Adrenal gland (tissue), 12 donors: ENCODE measurements around the gene NFIB. TPM values are rescaled to one million over a fixed set of nuclear protein-coding genes. Genes with fewer than 3 reads are reported as not detected.

Experiments
- DNase-seq, 7 donors: peaks; one replicate each; pipeline ENCODE4 v3.0.0-alpha.2; 2019 to 2020
- H3K27ac ChIP-seq, 5 donors: fragments of 200-600 bp; sonication (generic) in 4 of 5; 1 replicate in 3 of 5; 2 replicates in 2 of 5; pipeline versions ENCODE4 v1.5.1 to v1.8.0; 2016 to 2020; ENCODE audit warnings: mild to moderate bottlenecking in 1 of 5
- H3K27me3 ChIP-seq: fragments of 200-600 bp; 2 replicates; pipeline ENCODE4 v1.8.0; 2021
- H3K36me3 ChIP-seq, 2 donors: fragments of 200-600 bp; replicated peaks in 1 of 2; 1 replicate in 1 of 2; 2 replicates in 1 of 2; pipeline versions ENCODE4 v1.5.1 to v1.8.0; 2018 to 2022
- H3K4me1 ChIP-seq, 2 donors: fragments of 200-600 bp; replicated peaks in 1 of 2; 1 replicate in 1 of 2; 2 replicates in 1 of 2; pipeline versions ENCODE4 v1.5.1 to v1.8.0; 2018 to 2021
- H3K4me3 ChIP-seq, 4 donors: fragments of 200-600 bp; sonication (generic) in 3 of 4; one replicate each; pipeline ENCODE4 v1.5.1; 2016 to 2018
- H3K9me3 ChIP-seq, 3 donors: fragments of 200-600 bp; sonication (generic) in 1 of 3; replicated peaks in 1 of 3; 1 replicate in 2 of 3; 2 replicates in 1 of 3; pipeline versions ENCODE4 v1.5.1 to v1.8.0; 2016 to 2021
- POLR2A ChIP-seq, 2 donors: fragments of 450-650 bp; IDR thresholded peaks; one replicate each; pipeline ENCODE4 v1.6.1; 2017; ENCODE audit warnings: antibody characterized with exemption in 2 of 2, mild to moderate bottlenecking in 2 of 2, moderate library complexity in 1 of 2
- WGBS, 4 donors: extraction: QIAGEN DNeasy Blood & Tissue Kit in 2 of 4; methylation state at CpG; one replicate each; pipeline versions ENCODE4 v1.1.5 to v1.1.7; 2013 to 2017; 5-methylcytosine and 5-hydroxymethylcytosine counted together
- intact Hi-C, 2 donors: fragments of 100-400 bp; cut with DNase I; formaldehyde crosslinking; loops; one replicate each; pipeline versions ENCODE4 v1.14.1 to v1.15.0; 2022 to 2023
- polyA plus RNA-seq, 3 donors: library from polyadenylated mRNA; stranded (reverse); fragments of 200-250 nt in 2 of 3; fragments of 350-450 nt in 1 of 3; fragmentation: Illumina TruSeq in 1 of 3; extraction: RNeasy Lipid Tissue Mini Kit (QIAGEN cat#74804) in 1 of 3; gene quantifications; one replicate each; pipeline ENCODE4 v1.2.3, GENCODE V29; 2013 to 2014
- total RNA-seq, 9 donors: library from RNA; depleted of rRNA in 4 of 9; stranded (reverse); fragments of >200 nt in 4 of 9; fragments of 120-200 nt in 1 of 9; fragmentation: NEBNext Ultra II Directional in 1 of 9; extraction: Animal tissue kit (Norgen Biotek cat#: 25700) in 1 of 9; gene quantifications; one replicate each; pipeline versions ENCODE4 v1.1.0 to v1.2.4, GENCODE V29; 2013 to 2023
- TF ChIP-seq, protein P1 (sequence below), 6 experiments: fragments of 450-650 bp in 4 of 6; fragments of 200-600 bp in 2 of 6; sonication (generic) in 1 of 6; IDR thresholded peaks; 1 replicate in 5 of 6; 2 replicates in 1 of 6; pipeline versions ENCODE4 v1.5.1 to v1.8.0; 2016 to 2021; ENCODE audit warnings: antibody characterized with exemption in 6 of 6, mild to moderate bottlenecking in 2 of 6, moderate library complexity in 1 of 6
- donor health status: healthy with polysubstance abuse.
- donor health status: Bipolar disorder and iron deficiency.
- donor health status: DM: yes; HTN: yes; CAD: no.
- donor health status: DM: no; HTN: no; CAD: no.
- donor health status: DM: no; HTN: no; CAD: no.
- donor health status: DM: yes; HTN: yes; CAD: no.

NFIB gene
- total and polyA plus RNA-seq, 12 donors = 10.9 to 84.1 (median 43.0) TPM

DNA sequence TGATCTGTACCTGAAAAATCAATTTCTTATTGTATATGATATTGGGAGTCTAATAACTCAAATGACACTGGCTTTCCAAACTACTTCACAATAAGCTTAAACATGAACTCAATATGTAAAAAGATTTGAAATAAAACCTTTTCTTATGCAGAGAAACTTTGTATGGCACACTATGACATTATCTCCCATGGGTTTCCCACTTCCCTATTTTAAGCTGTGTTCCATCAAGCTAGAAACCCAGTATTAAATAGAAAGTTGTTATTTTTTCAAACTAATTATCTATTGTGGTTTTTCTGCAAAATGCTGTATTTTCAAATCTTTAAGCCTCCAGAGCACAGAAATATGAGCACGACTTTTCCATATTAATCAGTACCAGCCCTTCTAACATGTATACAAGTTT is 174.7 kb downstream of the NFIB start:
- Histone ChIP-seq H3K27ac (no peak overlapping the region), H3K27me3 (no peaks in the 10 kb centered on the region), H3K4me3 (no peak overlapping the region), H3K4me1 (no peaks in the 10 kb centered on the region), H3K36me3 (no peaks in the 10 kb centered on the region), H3K9me3 (no peaks in the 10 kb centered on the region)
- no peak for DNase-seq
- TF ChIP-seq, protein P1, sequence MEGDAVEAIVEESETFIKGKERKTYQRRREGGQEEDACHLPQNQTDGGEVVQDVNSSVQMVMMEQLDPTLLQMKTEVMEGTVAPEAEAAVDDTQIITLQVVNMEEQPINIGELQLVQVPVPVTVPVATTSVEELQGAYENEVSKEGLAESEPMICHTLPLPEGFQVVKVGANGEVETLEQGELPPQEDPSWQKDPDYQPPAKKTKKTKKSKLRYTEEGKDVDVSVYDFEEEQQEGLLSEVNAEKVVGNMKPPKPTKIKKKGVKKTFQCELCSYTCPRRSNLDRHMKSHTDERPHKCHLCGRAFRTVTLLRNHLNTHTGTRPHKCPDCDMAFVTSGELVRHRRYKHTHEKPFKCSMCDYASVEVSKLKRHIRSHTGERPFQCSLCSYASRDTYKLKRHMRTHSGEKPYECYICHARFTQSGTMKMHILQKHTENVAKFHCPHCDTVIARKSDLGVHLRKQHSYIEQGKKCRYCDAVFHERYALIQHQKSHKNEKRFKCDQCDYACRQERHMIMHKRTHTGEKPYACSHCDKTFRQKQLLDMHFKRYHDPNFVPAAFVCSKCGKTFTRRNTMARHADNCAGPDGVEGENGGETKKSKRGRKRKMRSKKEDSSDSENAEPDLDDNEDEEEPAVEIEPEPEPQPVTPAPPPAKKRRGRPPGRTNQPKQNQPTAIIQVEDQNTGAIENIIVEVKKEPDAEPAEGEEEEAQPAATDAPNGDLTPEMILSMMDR (IDR thresholded peaks at IDR 0.05) = no peak
- no peak for TF ChIP-seq POLR2A (IDR thresholded peaks at IDR 0.05)
- WGBS, 4 donors = 93 to 100% (median 96%) methylated on average over 1 of the region's 1 CpG
- intact Hi-C loops = no loop called here

DNA sequence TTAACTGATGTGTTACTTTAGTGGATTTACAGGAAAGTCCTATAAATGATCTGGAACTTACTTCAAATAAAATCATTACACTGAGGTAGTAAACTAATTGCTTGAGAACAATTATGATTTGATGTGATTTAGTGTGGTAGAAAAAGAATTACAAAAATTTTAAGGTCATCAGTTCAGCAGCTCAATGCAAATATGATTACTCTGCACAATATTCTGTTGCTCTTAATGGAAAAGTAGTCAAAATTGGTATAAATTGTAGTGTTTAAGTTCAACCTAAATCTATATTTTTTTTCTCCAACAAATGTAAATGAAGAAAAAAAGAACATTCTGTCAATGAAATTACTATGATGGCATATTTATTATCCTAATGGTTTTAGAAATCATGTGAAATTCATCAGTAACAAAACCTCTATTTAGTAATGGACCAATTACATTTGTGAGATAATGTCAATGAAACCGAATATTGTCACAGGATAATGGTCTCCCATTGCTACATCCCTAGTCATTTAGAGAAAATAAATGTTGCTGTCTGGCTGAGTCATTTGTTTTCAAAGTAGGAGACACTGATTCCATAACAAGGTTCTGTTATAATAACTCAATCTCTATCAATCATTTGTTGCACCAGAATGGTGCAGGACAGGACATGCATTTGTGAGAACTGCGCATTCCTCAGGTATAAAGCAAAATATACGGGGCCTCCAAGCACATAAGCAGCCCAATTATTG is 177.1 kb downstream of the NFIB start:
- intact Hi-C loops = no loop called here
- H3K4me1 ChIP-seq = peaks cover 0 to 4% of the 10 kb centered on the region in 2 donors
- H3K36me3 ChIP-seq = no peaks in the 10 kb centered on the region
- no peak overlapping the region for H3K27ac ChIP-seq
- no peaks in the 10 kb centered on the region for H3K27me3 ChIP-seq
- TF ChIP-seq POLR2A (IDR thresholded peaks at IDR 0.05) = no peak
- TF ChIP-seq, protein P1 (IDR thresholded peaks at IDR 0.05) = no peak
- no peaks in the 10 kb centered on the region for H3K9me3 ChIP-seq
- no peak for DNase-seq
- H3K4me3 ChIP-seq = no peak overlapping the region
- 70 to 90% (median 83%) methylated on average over 3 of the region's 3 CpGs for WGBS, 4 donors

DNA sequence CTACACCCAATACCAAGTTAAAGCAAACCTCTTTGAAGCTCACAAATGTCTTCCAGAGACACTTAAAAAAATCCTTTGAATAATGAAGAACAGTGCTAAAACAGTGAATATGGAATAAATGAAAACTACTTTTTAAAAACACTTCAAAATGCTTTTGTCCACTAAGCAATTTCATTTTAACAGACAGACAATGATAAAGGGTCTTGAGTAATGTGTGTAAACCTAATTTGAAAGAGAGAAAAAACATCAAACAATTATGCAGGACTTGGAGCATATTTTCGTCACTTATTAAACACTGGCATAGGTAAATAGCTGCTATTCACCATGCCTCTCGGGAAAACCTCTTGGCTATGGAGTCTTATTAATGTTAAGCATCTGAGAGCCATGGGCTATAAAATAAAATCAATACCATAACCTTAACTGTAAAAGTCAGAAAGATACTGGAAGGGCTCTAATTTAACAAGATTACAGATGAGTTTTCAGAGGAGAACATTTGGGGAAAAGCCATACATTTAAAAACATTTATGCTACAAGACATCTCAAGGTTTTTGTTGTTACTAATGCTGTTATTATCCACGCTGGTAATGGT is 177.8 kb downstream of the NFIB start:
- 82 to 90% (median 89%) methylated on average over 3 of the region's 3 CpGs for WGBS, 4 donors
- no peak for TF ChIP-seq POLR2A (IDR thresholded peaks at IDR 0.05)
- TF ChIP-seq, protein P1 (IDR thresholded peaks at IDR 0.05) = no peak
- Histone ChIP-seq H3K4me1 (peaks cover 0 to 4% of the 10 kb centered on the region in 2 donors), H3K27me3 (no peaks in the 10 kb centered on the region), H3K9me3 (no peaks in the 10 kb centered on the region), H3K36me3 (no peaks in the 10 kb centered on the region), H3K27ac (no peak overlapping the region), H3K4me3 (no peak overlapping the region)
- no peak for DNase-seq
- intact Hi-C loops = no loop called here

DNA sequence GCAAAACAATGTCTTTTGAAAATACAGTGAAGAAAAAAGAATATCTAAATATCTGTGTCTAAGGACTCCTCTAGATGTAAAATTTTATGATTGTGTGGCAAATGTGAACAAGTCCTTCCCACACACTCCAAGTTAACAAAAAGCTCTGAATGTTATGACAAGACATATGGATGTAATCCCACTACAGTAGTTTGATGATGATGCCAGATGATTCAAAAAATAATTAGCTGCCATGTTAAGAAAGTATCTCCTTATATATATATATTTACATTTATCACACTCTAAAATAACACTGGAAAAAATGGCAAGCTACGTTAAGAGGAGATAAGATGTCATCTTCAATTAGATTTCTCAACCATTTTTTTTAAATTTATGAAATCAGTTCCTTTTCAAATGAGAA is 178.5 kb downstream of the NFIB start:
- no peak overlapping the region for H3K4me3 ChIP-seq
- H3K36me3 ChIP-seq = no peaks in the 10 kb centered on the region
- peaks cover 0 to 4% of the 10 kb centered on the region in 2 donors for H3K4me1 ChIP-seq
- DNase-seq = no peak
- H3K27ac ChIP-seq = no peak overlapping the region
- intact Hi-C loops = no loop called here
- 84 to 94% (median 88%) methylated on average over 1 of the region's 1 CpG for WGBS, 4 donors
- no peaks in the 10 kb centered on the region for H3K27me3 ChIP-seq
- TF ChIP-seq, protein P1 (IDR thresholded peaks at IDR 0.05) = no peak
- TF ChIP-seq POLR2A (IDR thresholded peaks at IDR 0.05) = no peak
- no peaks in the 10 kb centered on the region for H3K9me3 ChIP-seq
